HuH-7.5 (cell line): ENCODE results near the gene ANOS1.
A peak's percentile ranks its signal among the peaks of the same experiment; 100 is the strongest.
"Not testable (repeated sequence)": the region's sequence is repeated elsewhere in the genome, so short reads cannot be mapped to it uniquely, and the experiment has no call there.

Experiments used
- DNase-seq: peaks from one replicate; pipeline ENCODE4 v3.0.0; 2011; ENCODE audit warnings: low spot score

ANOS1 gene

GRCh38 chrX:8731559-8732395, at the start of gene ANOS1:
ANOS1 (minus strand) TSS chrX:8732137; CDS start chrX:8732036, 101 bp downstream.
- DNase-seq = peak; percentile 40

- no peak for DNase-seq
Observed at GRCh38 chrX:8773117-8773516, 41.2 kb upstream of the ANOS1 start.

GRCh38 chrX:8760021-8760420, 28.1 kb upstream of the ANOS1 start:
- no peak for DNase-seq

- DNase-seq = not testable (repeated sequence)
Observed at GRCh38 chrX:8758706-8759105, 26.8 kb upstream of the ANOS1 start.

- not testable (repeated sequence) for DNase-seq
Observed at GRCh38 chrX:8757609-8758389, 25.9 kb upstream of the ANOS1 start.

GRCh38 chrX:8755813-8756212, 23.9 kb upstream of the ANOS1 start:
- no peak for DNase-seq

- DNase-seq = no peak
Observed at GRCh38 chrX:8755116-8755515, 23.2 kb upstream of the ANOS1 start.

- DNase-seq = no peak
Observed at GRCh38 chrX:8749697-8750096, 17.8 kb upstream of the ANOS1 start.

GRCh38 chrX:8748855-8749254, 16.9 kb upstream of the ANOS1 start:
- no peak for DNase-seq

GRCh38 chrX:8743126-8743732, 11.3 kb upstream of the ANOS1 start:
- DNase-seq = no peak

- no peak for DNase-seq
Observed at GRCh38 chrX:8741981-8742380, 10.0 kb upstream of the ANOS1 start.

GRCh38 chrX:8738588-8739189, 6.8 kb upstream of the ANOS1 start:
- DNase-seq = no peak

- no peak for DNase-seq
Observed at GRCh38 chrX:8737883-8738282, 5.9 kb upstream of the ANOS1 start.

- no peak for DNase-seq
Observed at GRCh38 chrX:8730812-8731558, 952 bp downstream of the ANOS1 start.

- DNase-seq = no peak
Observed at GRCh38 chrX:8729811-8730210, 2.1 kb downstream of the ANOS1 start.

GRCh38 chrX:8728932-8729535, 2.9 kb downstream of the ANOS1 start:
- DNase-seq = no peak

GRCh38 chrX:8726031-8726652, 5.8 kb downstream of the ANOS1 start:
- DNase-seq = no peak

GRCh38 chrX:8724300-8724699, 7.6 kb downstream of the ANOS1 start:
- DNase-seq = no peak

GRCh38 chrX:8721536-8721935, 10.4 kb downstream of the ANOS1 start:
- no peak for DNase-seq

- DNase-seq = no peak
Observed at GRCh38 chrX:8720136-8720535, 11.8 kb downstream of the ANOS1 start.

GRCh38 chrX:8717354-8717753, 14.6 kb downstream of the ANOS1 start:
- DNase-seq = no peak
